LNCAP (cell line): ENCODE results near the gene MRGPRF.

Source experiments
- TF ChIP-seq, protein P1 (sequence below): fragments of 450-650 bp; IDR thresholded peaks from 2 replicates; pipeline ENCODE4 v1.5.1; 2017; ENCODE audit warnings: mild to moderate bottlenecking

Gene MRGPRF

GRCh38 chr11:69008737-69009440 is 4.2 kb downstream of the MRGPRF start:
- TF ChIP-seq, protein P1, sequence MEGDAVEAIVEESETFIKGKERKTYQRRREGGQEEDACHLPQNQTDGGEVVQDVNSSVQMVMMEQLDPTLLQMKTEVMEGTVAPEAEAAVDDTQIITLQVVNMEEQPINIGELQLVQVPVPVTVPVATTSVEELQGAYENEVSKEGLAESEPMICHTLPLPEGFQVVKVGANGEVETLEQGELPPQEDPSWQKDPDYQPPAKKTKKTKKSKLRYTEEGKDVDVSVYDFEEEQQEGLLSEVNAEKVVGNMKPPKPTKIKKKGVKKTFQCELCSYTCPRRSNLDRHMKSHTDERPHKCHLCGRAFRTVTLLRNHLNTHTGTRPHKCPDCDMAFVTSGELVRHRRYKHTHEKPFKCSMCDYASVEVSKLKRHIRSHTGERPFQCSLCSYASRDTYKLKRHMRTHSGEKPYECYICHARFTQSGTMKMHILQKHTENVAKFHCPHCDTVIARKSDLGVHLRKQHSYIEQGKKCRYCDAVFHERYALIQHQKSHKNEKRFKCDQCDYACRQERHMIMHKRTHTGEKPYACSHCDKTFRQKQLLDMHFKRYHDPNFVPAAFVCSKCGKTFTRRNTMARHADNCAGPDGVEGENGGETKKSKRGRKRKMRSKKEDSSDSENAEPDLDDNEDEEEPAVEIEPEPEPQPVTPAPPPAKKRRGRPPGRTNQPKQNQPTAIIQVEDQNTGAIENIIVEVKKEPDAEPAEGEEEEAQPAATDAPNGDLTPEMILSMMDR: no peak

DNA sequence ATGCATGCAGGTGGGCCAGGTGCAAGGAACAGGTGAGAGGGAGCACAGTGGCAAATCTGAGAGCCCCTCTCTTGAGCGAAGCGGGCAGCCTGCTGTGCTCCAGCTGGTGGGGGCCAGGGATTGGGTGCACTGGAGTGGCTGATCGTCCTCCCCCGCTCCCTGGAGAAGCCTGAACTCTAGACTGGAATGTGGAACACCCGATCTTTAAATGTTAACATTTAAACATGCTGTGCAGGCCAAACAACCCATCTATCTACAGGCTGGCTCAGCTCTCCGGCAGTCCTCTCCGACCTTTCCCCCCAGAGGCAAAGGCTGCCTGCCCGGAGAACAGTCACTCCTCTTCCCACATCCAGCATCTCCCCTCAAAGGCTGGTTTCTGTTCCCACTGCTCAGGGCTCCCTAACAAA is 5.1 kb downstream of the MRGPRF start:
- TF ChIP-seq, protein P1: no peak

DNA sequence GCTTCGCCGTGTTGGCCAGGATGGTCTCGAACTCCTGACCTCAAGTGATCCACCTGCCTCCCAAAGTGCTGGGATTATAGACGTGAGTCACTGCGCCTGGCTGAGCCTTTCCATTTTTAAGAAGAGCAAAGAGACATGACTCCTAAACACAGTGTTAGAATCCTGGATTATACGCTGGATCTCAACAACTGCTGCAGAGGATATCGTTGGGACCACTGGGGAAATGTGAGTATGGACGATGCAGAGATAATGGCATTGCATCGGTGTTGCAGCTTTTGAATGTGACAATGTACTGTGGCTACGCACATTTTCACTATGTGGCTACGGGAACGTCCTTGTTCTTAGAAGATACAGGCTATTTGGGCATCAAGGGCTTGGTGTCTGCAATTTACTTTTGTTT is 6.2 kb downstream of the MRGPRF start:
- TF ChIP-seq, protein P1: no peak

DNA sequence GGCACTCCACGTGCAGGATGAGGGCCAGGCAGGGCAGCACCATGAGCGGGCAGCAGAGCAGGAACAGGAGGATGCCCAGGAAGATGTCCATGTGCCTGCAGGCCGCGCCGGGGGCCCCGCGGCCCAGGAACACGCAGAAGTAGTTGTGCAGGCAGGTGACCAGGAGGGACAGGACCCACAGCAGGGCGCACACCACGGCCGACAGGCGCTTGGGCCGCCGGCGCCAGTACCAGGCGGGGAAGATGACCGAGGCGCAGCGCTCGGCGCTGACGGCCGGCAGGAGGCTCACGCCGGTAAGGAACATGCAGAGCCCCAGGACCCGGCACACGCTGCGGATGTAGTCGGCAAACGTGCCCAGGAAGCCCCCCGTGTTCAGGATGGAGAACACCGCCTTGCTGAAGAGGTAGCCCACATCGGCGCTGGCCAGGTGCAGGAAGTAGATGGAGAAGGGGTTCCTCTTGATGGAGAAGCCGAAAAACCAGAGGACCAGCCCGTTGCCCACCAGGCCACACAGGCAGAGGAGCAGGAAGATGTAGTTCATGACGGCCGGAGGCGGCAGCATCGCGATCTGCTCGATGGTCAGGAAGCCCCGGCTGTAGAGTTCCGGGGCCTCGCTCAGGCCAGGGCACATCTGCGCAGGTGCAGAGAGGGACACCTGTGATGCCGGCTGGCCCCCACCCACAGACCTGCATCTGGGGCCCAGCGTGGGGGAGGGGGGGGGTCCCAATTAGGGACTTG is 7.2 kb downstream of the MRGPRF start:
- TF ChIP-seq, protein P1: no peak

- TF ChIP-seq, protein P1: no peak
Observed at GRCh38 chr11:69005183-69005630, 7.8 kb downstream of the MRGPRF start.

- TF ChIP-seq, protein P1: no peak
Observed at GRCh38 chr11:69004411-69005182, 8.4 kb downstream of the MRGPRF start.

DNA sequence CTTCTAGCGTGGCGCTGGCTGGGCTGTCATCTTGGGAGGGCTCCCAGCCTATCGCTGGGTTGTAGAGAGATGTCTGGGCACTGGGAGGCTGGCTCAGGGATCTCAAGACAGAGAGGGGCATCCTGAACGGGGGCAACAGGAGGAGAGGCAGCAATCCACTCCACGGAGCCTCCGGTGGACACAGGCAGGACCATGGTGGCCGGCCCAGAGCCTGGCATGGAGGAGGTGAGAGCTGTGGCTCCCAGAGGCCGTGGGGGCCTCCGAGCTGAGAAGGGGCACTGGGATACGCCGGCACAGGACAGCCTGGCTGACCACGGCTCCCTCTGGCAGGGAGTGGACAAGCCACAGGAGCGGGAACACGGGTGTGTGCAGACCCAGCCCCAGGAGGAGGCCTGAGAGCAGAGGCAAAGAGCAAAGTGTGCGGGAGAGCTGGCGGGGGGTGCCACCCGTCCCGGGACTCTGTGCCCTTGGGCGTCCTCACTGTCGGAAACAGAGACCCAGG is 9.1 kb downstream of the MRGPRF start:
- TF ChIP-seq, protein P1: no peak
